ENCODE data around the gene LCN12. TPM values are rescaled to one million over a fixed set of nuclear protein-coding genes. Genes with fewer than 3 reads are reported as not detected.
A peak's percentile ranks its signal among the peaks of the same experiment; 100 is the strongest.

LCN12 gene
- total RNA-seq, 4 donors from 2014 or later = 1.8 to 8.7 (median 7.9) TPM; not detected in 1

DNA sequence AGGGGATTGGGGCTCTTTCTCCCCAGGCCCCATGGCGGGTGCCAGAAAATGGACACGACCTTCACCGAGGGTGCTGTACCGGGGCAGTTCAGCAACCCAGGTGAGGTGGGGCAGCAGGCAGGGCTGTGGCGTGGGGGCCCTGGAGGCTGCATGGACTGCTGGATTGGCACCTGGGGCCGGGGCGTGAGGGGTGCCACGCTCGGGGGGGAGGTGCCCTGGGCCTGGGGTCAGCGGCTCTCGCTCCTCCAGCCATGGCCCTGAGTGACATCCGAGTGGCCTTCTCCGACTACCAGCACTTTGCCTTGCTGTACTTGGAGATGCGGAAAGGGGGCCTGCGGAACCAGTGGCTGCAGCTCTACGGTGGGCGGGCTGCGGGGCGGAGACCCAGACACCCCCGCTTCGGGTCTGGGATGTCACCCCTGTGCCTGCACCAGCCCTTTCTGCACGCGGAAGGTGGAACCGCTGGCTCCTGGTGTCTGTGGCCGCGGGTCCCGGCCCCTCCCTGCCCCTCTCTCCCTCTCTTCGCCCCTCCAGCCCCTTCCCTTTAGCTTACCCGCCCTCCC, 32.5 kb downstream of the LCN12 start:
- Histone ChIP-seq H3K4me3 (peak overlapping the region in 1 of 4 donors; percentile 6), H3K27me3 (peaks cover 0 to 18% of the 10 kb centered on the region in 2 donors), H3K36me3 (no peaks in the 10 kb centered on the region), H3K9me3 (no peaks in the 10 kb centered on the region), H3K27ac (no peak overlapping the region), H3K4me1 (peaks cover 0 to 11% (median 0%) of the 10 kb centered on the region in 4 donors)
- no peak for TF ChIP-seq POLR2A (IDR thresholded peaks at IDR 0.05)
- TF ChIP-seq, protein P1, sequence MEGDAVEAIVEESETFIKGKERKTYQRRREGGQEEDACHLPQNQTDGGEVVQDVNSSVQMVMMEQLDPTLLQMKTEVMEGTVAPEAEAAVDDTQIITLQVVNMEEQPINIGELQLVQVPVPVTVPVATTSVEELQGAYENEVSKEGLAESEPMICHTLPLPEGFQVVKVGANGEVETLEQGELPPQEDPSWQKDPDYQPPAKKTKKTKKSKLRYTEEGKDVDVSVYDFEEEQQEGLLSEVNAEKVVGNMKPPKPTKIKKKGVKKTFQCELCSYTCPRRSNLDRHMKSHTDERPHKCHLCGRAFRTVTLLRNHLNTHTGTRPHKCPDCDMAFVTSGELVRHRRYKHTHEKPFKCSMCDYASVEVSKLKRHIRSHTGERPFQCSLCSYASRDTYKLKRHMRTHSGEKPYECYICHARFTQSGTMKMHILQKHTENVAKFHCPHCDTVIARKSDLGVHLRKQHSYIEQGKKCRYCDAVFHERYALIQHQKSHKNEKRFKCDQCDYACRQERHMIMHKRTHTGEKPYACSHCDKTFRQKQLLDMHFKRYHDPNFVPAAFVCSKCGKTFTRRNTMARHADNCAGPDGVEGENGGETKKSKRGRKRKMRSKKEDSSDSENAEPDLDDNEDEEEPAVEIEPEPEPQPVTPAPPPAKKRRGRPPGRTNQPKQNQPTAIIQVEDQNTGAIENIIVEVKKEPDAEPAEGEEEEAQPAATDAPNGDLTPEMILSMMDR (IDR thresholded peaks at IDR 0.05) = no peak
- DNase-seq = no peak

- TF ChIP-seq POLR2A (IDR thresholded peaks at IDR 0.05) = no peak
- TF ChIP-seq, protein P1 (IDR thresholded peaks at IDR 0.05) = no peak
- Histone ChIP-seq H3K4me3 (peak overlapping the region in 1 of 4 donors; percentile 6), H3K27ac (no peak overlapping the region), H3K4me1 (peaks cover 0 to 11% (median 0%) of the 10 kb centered on the region in 4 donors), H3K27me3 (peaks cover 0 to 18% of the 10 kb centered on the region in 2 donors), H3K9me3 (no peaks in the 10 kb centered on the region), H3K36me3 (no peaks in the 10 kb centered on the region)
- no peak for DNase-seq
Observed at GRCh38 chr9:136985027-136985602, 33.0 kb downstream of the LCN12 start.

- Histone ChIP-seq H3K4me1 (peaks cover 0 to 11% (median 0%) of the 10 kb centered on the region in 4 donors), H3K27me3 (peaks cover 0 to 18% of the 10 kb centered on the region in 2 donors), H3K36me3 (no peaks in the 10 kb centered on the region), H3K4me3 (no peak overlapping the region), H3K27ac (no peak overlapping the region), H3K9me3 (no peaks in the 10 kb centered on the region)
- TF ChIP-seq, protein P1 (IDR thresholded peaks at IDR 0.05) = no peak
- no peak for TF ChIP-seq POLR2A (IDR thresholded peaks at IDR 0.05)
- DNase-seq = no peak
Observed at GRCh38 chr9:136985853-136986252, 33.8 kb downstream of the LCN12 start.

DNA sequence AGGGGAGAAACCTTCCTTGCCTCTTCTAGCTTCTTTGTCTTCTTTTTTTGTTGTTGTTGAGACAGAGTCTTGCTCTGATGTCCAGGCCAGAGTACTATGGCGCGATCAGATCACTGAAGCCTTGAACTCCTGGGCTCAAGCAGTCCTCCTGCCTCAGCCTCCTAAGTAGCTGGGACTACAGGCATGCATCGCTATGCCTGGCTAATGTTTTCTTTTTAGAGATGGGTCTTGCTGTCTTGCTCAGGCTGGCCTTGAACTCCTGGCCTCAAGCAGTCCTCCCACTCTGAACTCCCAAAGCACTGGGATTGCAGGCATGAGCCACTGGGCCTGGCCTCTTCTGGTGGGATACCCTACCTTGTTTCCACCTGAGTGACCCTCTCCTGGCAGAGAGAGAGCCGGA, 36.8 kb downstream of the LCN12 start:
- H3K9me3 ChIP-seq = no peaks in the 10 kb centered on the region
- no peak overlapping the region for H3K4me3 ChIP-seq
- peaks cover 0 to 18% of the 10 kb centered on the region in 2 donors for H3K27me3 ChIP-seq
- H3K4me1 ChIP-seq = peaks cover 0 to 23% (median 7%) of the 10 kb centered on the region in 4 donors
- no peak for DNase-seq
- TF ChIP-seq, protein P1 (IDR thresholded peaks at IDR 0.05) = no peak
- no peak for TF ChIP-seq POLR2A (IDR thresholded peaks at IDR 0.05)
- H3K27ac ChIP-seq = no peak overlapping the region
- peaks cover 0 to 2% (median 0%) of the 10 kb centered on the region in 3 donors for H3K36me3 ChIP-seq

- no peak overlapping the region for H3K4me3 ChIP-seq
- H3K4me1 ChIP-seq = peaks cover 0 to 30% (median 7%) of the 10 kb centered on the region in 4 donors
- no peak overlapping the region for H3K27ac ChIP-seq
- H3K9me3 ChIP-seq = no peaks in the 10 kb centered on the region
- TF ChIP-seq, protein P1 (IDR thresholded peaks at IDR 0.05) = no peak
- no peak for TF ChIP-seq POLR2A (IDR thresholded peaks at IDR 0.05)
- H3K36me3 ChIP-seq = peaks cover 0 to 7% (median 0%) of the 10 kb centered on the region in 3 donors
- no peak for DNase-seq
- peaks cover 0 to 7% of the 10 kb centered on the region in 2 donors for H3K27me3 ChIP-seq
Observed at GRCh38 chr9:136990242-136990911, 38.3 kb downstream of the LCN12 start.

Measured in Peyer's patch (tissue), 4 donors.